GM10847 (cell line): ENCODE results near the gene CLEC5A.

ENCODE experiments used
- POLR2A ChIP-seq: IDR thresholded peaks from 2 replicates; pipeline ENCODE4 v1.6.1; 2011; ENCODE audit not compliant: insufficient read length; ENCODE audit errors: extremely low read depth

Gene CLEC5A

DNA sequence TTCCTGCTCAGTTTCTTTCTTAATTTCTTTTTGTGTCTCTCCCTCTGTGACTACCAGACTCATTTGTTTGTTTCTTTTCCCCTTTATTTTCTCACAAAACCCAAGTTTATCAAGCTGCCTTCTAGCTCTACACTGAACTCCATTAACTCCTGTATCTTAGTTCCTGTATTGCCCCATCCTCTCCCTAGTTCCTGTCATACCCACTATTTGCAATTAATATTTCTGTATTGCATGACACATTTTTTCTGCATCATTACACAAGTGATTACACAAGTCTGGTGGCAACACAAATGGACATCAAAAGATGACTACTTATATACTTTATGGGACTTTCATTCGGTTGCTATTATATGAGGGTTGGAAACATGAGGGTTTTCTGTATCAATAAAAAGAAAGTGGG lies 57.5 kb downstream of the CLEC5A start:
- no peak for TF ChIP-seq POLR2A

DNA sequence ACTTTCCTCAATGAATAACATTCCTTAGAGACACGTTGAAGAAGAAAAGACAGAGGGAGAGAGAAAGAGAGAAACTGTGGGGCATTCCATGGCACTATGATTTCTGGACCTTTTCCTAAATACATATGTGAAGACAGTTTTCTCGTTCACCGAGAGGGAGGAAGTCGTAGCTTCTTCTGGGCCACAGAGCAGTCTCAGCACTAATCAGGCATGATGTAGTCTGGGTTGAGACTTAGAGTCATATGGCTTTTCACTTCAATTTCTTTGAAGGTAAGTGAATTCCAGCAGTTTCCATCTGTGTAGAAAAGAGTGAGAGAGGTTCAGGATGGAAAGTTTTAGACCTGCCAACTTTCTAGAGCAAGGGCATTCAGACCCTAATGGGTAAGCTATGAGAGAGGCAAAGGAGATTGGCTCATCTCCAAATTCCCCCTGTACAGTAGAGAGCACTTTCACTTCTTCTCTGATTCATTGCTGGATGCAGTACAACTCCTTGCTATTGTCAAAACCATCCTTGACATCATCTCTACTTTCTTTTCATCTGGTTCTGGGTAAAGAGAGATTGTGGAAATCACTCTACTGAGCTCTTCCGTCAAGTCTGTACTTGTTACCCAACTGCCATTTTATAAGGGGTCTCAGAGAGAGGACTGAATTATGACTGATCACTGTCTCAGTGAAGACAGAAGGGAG lies 62.1 kb downstream of the CLEC5A start:
- no peak for TF ChIP-seq POLR2A

DNA sequence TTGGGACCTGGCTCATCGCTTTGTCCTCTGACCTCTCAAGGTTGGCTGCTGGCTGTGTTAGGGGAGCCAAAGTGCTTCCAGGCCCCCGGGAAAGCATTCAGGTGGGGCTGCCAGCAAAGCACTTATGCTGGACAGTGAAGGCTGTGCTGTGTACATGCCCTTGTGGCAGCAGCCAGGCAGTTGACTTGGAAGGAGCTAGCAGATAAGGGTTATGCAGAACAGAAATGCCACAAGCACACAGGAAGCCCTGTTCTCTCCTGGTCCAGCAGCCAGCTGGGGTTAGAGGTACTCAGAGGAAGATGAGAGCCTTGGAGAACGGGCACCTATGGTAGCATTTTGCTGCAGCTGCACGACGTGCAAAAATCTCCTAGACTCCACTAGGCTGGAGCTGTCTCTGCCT lies 65.8 kb downstream of the CLEC5A start:
- TF ChIP-seq POLR2A, result no peak

DNA sequence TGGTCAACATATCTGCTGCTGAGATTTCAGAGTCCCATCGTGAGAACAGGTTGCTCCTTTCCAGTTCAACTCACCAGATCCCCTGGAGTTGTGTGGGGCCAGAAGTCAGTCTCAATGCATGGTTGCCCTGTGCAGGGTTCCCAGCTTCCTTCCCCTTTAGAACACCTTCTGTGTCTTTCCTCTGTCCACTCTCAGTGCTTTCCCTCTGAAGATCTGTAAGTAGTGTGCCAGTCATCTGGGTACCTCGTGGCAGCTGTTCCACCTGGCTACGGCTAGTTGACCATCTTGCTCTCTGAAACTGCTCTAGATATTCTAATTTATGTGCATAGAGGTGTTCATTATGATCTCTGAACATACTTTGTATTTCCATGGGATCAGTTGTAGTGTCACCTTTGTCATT lies 69.4 kb downstream of the CLEC5A start:
- TF ChIP-seq POLR2A, result no peak
